Fibroblast of lung (primary cell): Measurements from ENCODE around the gene POGLUT2.
"Not testable (repeated sequence)": the region's sequence is repeated elsewhere in the genome, so short reads cannot be mapped to it uniquely, and the experiment has no call there.

Experiments used
- CTCF ChIP-seq, 2 donors: IDR thresholded peaks in 1 of 2; conservative IDR thresholded peaks in 1 of 2; 1 replicate in 1 of 2; 2 replicates in 1 of 2; pipeline ENCODE4 v1.5.1; 2011 to 2012; ENCODE audit warnings: low read length in 2 of 2, control low read depth in 1 of 2, inconsistent platforms in 1 of 2, low read depth in 1 of 2, mild to moderate bottlenecking in 1 of 2
- EZH2 ChIP-seq: IDR thresholded peaks from 2 replicates; pipeline ENCODE4 v1.5.1; 2012; ENCODE audit warnings: low read length, control low read depth, mild to moderate bottlenecking; ENCODE audit errors: missing control alignments

GRCh38 chr13:102780656-102781055 lies 18.1 kb downstream of the POGLUT2 start:
- TF ChIP-seq EZH2; CTCF (conservative IDR thresholded peaks at IDR 0.05 in 1 of 2, IDR thresholded peaks at IDR 0.05 in 1 of 2; ENCODE audit: low read depth in 1 of 2, low read length in 2 of 2): not testable (repeated sequence)
